ENCODE results near the gene SLC6A16.
"Not testable (repeated sequence)": the region's sequence is repeated elsewhere in the genome, so short reads cannot be mapped to it uniquely, and the experiment has no call there.

The SLC6A16 gene

DNA sequence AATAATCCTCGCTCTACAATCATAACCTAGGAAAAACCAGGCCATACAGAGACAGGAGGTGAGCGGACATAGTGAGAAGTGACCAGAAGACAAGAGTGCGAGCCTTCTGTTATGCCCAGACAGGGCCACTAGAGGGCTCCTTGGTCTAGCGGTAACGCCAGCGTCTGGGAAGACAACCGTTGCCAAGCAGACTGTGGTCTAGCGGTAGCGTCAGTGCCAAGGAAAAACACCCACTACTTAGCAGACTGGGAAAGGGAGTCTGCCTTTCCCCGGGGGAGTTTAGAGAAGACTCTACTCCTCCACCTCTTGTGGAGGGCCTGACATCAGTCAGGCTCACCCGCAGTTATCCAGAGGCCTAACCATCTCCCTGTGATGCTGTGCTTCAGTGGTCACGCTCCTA, 58.6 kb downstream of the SLC6A16 start:
- DNase-seq (ENCODE audit: low read depth) = not testable (repeated sequence)

GRCh38 chr19:49264258-49264657, 60.7 kb downstream of the SLC6A16 start:
- no peak for DNase-seq (ENCODE audit: low read depth)

- no peak for DNase-seq (ENCODE audit: low read depth)
These were observed 63.4 kb downstream of the SLC6A16 start for GRCh38 chr19:49261602-49262001.

GRCh38 chr19:49256691-49257090, 68.3 kb downstream of the SLC6A16 start:
- DNase-seq (ENCODE audit: low read depth) = no peak

- no peak for DNase-seq (ENCODE audit: low read depth)
These were observed 69.3 kb downstream of the SLC6A16 start for GRCh38 chr19:49255674-49256073.

GRCh38 chr19:49249933-49250332, 75.1 kb downstream of the SLC6A16 start:
- no peak for DNase-seq (ENCODE audit: low read depth)

DNA sequence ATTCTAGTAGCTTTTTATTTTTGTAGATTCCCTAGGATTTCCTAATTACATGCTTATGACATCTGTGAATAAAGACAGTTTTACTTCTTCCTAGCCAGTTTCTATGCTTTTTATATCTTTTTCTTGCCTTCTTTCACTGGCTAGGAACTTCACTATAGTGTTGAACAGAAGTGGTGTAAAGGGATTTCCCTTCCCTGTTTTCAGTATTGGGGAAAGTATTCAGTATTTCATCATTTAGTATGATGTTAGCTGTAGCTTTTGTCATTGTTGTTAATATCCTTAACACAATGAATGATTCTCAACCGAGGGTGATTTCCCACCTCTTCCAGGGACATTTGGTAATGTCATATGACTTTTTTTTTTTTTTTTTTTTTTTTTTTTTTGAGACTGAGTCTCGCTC, 77.3 kb downstream of the SLC6A16 start:
- no peak for DNase-seq (ENCODE audit: low read depth)

- no peak for DNase-seq (ENCODE audit: low read depth)
These were observed 80.7 kb downstream of the SLC6A16 start for GRCh38 chr19:49244256-49244655.

DNA sequence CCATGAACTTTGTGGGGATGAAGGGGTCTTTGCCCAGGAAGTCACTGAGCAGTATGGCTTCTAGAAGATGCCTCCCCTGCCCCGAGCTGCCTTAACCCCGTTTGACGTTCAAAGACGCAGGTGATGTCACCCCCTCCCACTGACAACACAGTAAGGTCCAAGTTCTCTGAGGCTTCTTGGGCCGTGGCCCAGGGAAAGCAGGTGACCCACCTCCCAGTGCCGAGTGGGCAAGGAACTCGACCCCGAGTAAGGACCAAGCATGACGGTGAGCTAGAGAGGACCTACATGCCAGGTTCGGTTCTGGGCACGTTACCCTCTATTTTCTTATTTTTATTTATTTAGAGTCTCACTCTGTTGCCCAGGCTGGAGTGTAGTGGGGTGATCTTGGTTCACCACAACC, 81.3 kb downstream of the SLC6A16 start:
- DNase-seq (ENCODE audit: low read depth) = no peak

- DNase-seq (ENCODE audit: low read depth) = no peak
These were observed 81.9 kb downstream of the SLC6A16 start for GRCh38 chr19:49243129-49243528.

- no peak for DNase-seq (ENCODE audit: low read depth)
These were observed 83.2 kb downstream of the SLC6A16 start for GRCh38 chr19:49241769-49242168.

Measured in activated T-helper 1 cell treated with Interleukin-2 at 50 U/mL for 16 hours (primary cell).